Thymus (tissue), 11 donors: Measurements from ENCODE around the gene CELF4. TPM values are rescaled to one million over a fixed set of nuclear protein-coding genes. Genes with fewer than 3 reads are reported as not detected.

ENCODE experiments used
- DNase-seq, 9 donors: peaks; one replicate each; pipeline ENCODE4 v3.0.0-alpha.2; 2013; ENCODE audit warnings: low spot score in 9 of 9, low read depth in 6 of 9, missing footprints in 1 of 9
- H3K27ac ChIP-seq, 2 donors: one replicate each; pipeline ENCODE4 v1.5.1; 2013; ENCODE audit warnings: control low read depth in 1 of 2, low read depth in 1 of 2, low read length in 1 of 2, mild to moderate bottlenecking in 1 of 2, moderate library complexity in 1 of 2
- H3K27me3 ChIP-seq, 2 donors: one replicate each; pipeline ENCODE4 v1.5.1; 2013; ENCODE audit warnings: low read length in 1 of 2; ENCODE audit not compliant: control insufficient read depth in 2 of 2, insufficient read depth in 1 of 2
- H3K36me3 ChIP-seq, 2 donors: one replicate each; pipeline ENCODE4 v1.5.1; 2013; ENCODE audit warnings: low read length in 1 of 2, mild to moderate bottlenecking in 1 of 2, moderate library complexity in 1 of 2; ENCODE audit not compliant: control insufficient read depth in 2 of 2, insufficient read depth in 2 of 2
- H3K4me1 ChIP-seq, 2 donors: one replicate each; pipeline ENCODE4 v1.5.1; 2013; ENCODE audit warnings: low read length in 2 of 2; ENCODE audit not compliant: control insufficient read depth in 2 of 2, insufficient read depth in 2 of 2
- H3K4me3 ChIP-seq, 2 donors: one replicate each; pipeline ENCODE4 v1.5.1; 2013; ENCODE audit warnings: low read length in 2 of 2, control low read depth in 1 of 2, mild to moderate bottlenecking in 1 of 2
- H3K9me3 ChIP-seq, 2 donors: one replicate each; pipeline ENCODE4 v1.5.1; 2013; ENCODE audit warnings: low read length in 1 of 2, mild to moderate bottlenecking in 1 of 2; ENCODE audit not compliant: control insufficient read depth in 2 of 2, insufficient read depth in 1 of 2
- WGBS: extraction: QIAGEN DNeasy Blood & Tissue Kit; methylation state at CpG from one replicate; pipeline ENCODE4 v1.1.7; 2013; 5-methylcytosine and 5-hydroxymethylcytosine counted together
- polyA plus RNA-seq: library from polyadenylated mRNA; stranded (reverse); fragments of 200-250 nt; gene quantifications from one replicate; pipeline ENCODE4 v1.2.3, GENCODE V29; 2013
- total RNA-seq: library from RNA; stranded (reverse); fragments of 120-200 nt; gene quantifications from one replicate; pipeline ENCODE4 v1.2.4, GENCODE V29; 2013
- donor health status: healthy.

The CELF4 gene
- total and polyA plus RNA-seq, 2 donors: 0.05 to 0.39 TPM

- DNase-seq: no peak
- Histone ChIP-seq H3K9me3 (no peaks in the 10 kb centered on the region), H3K36me3 (no peaks in the 10 kb centered on the region), H3K27ac (no peak overlapping the region), H3K27me3 (no peaks in the 10 kb centered on the region), H3K4me3 (no peak overlapping the region), H3K4me1 (peaks cover 0 to 7% of the 10 kb centered on the region in 2 donors)
- WGBS: 94% methylated on average over 8 of the region's 8 CpGs
These were observed 155.7 kb downstream of the CELF4 start for GRCh38 chr18:37409878-37410277.

DNA sequence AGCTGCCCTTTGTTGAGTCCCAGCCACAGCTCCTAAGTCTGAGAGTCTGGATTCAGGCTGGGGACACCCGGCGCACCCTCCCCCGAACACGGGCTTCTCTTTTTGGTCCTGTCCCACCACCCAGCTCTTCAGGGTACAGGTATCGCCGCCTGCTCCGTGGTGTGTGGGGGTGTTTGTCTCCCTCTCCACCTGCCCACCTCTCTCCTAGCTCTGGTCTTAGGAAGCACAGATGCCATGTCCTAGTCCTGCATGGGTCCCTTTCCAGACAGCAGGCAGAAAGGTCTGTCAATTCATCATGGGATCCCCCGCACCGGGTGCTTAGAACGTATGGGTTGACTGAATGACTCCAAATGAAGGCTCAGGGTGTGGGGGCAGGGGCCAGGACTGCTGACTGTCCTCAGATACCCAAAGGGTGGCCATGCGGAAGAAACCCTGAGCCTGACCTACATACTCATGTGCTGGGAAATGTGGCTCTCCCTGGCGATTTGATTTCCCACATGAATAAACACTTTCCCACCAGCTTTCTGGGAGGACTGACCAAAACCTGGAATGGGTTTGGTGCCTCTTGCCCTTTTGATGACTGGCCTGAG, 156.8 kb downstream of the CELF4 start:
- peaks cover 0 to 7% of the 10 kb centered on the region in 2 donors for H3K4me1 ChIP-seq
- WGBS: 96% methylated on average over 12 of the region's 12 CpGs

DNA sequence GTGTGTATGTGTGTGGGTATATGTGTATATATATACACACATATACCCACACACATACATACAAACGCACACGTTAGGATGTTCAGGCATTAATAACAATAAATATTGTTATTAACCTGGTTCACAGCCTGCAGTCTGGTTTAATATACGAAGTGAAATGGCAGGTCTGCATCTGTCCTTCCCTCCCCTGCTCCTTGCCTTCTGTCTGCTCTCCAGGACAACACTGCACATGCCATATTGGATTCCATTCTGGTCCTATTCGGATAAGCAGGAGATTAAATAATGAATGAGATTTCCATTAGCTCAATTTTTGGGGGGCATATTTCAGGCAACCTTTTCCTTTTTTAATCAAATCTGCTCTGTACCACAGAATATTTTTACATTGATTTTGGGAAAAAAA, 158.0 kb downstream of the CELF4 start:
- no peaks in the 10 kb centered on the region for H3K36me3 ChIP-seq
- no peak overlapping the region for H3K27ac ChIP-seq
- H3K4me1 ChIP-seq: peaks cover 0 to 11% of the 10 kb centered on the region in 2 donors
- no peaks in the 10 kb centered on the region for H3K9me3 ChIP-seq
- no peaks in the 10 kb centered on the region for H3K27me3 ChIP-seq
- no peak for DNase-seq
- 78% methylated on average over 4 of the region's 4 CpGs for WGBS
- H3K4me3 ChIP-seq: no peak overlapping the region

More for the DNA sequence above, 156.8 kb downstream of the CELF4 start:
- Histone ChIP-seq H3K27ac (no peak overlapping the region), H3K9me3 (no peaks in the 10 kb centered on the region), H3K27me3 (no peaks in the 10 kb centered on the region), H3K4me3 (no peak overlapping the region), H3K36me3 (no peaks in the 10 kb centered on the region)
- no peak for DNase-seq

DNA sequence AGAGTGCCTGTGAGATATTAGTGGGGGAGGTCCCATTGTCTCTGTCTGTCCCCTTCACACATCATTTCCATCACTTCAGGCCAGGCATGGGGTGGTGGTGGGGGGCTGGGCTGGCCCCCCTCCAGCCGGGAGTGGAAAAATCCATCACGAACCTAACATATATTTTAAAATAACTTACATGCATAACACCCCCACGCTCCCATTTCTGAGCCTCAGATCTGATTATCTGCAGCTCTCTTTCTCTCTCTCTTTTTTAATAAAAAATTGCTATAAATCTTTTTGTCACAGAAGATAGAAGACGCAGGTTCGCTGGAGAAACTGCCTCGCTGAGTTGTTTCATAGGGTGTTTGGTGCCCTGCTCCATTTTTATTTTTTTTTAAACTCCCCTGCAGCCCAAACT, 159.8 kb downstream of the CELF4 start:
- Histone ChIP-seq H3K36me3 (no peaks in the 10 kb centered on the region), H3K4me1 (peaks cover 0 to 11% of the 10 kb centered on the region in 2 donors), H3K4me3 (no peak overlapping the region), H3K9me3 (no peaks in the 10 kb centered on the region), H3K27me3 (no peaks in the 10 kb centered on the region), H3K27ac (no peak overlapping the region)
- 98% methylated on average over 6 of the region's 6 CpGs for WGBS
- DNase-seq: no peak

GRCh38 chr18:37405229-37405628, 160.4 kb downstream of the CELF4 start:
- no peaks in the 10 kb centered on the region for H3K9me3 ChIP-seq
- peak in 1 of 9 donors; percentile 29 for DNase-seq
- H3K4me1 ChIP-seq: peaks cover 0 to 11% of the 10 kb centered on the region in 2 donors
- no peaks in the 10 kb centered on the region for H3K27me3 ChIP-seq
- no peak overlapping the region for H3K27ac ChIP-seq
- 20% methylated on average over 4 of the region's 4 CpGs for WGBS
- no peaks in the 10 kb centered on the region for H3K36me3 ChIP-seq
- no peak overlapping the region for H3K4me3 ChIP-seq

GRCh38 chr18:37403788-37404187, 161.8 kb downstream of the CELF4 start:
- H3K9me3 ChIP-seq: no peaks in the 10 kb centered on the region
- peaks cover 0 to 11% of the 10 kb centered on the region in 2 donors for H3K4me1 ChIP-seq
- no peak overlapping the region for H3K4me3 ChIP-seq
- 97% methylated on average over 3 of the region's 3 CpGs for WGBS
- no peak for DNase-seq
- H3K27ac ChIP-seq: no peak overlapping the region
- H3K27me3 ChIP-seq: no peaks in the 10 kb centered on the region
- no peaks in the 10 kb centered on the region for H3K36me3 ChIP-seq

GRCh38 chr18:37403100-37403781, 162.4 kb downstream of the CELF4 start:
- Histone ChIP-seq H3K27ac (no peak overlapping the region), H3K4me1 (peaks cover 0 to 11% of the 10 kb centered on the region in 2 donors), H3K4me3 (no peak overlapping the region), H3K36me3 (no peaks in the 10 kb centered on the region), H3K27me3 (no peaks in the 10 kb centered on the region), H3K9me3 (no peaks in the 10 kb centered on the region)
- WGBS: 86% methylated on average over 20 of the region's 20 CpGs
- DNase-seq: no peak

DNA sequence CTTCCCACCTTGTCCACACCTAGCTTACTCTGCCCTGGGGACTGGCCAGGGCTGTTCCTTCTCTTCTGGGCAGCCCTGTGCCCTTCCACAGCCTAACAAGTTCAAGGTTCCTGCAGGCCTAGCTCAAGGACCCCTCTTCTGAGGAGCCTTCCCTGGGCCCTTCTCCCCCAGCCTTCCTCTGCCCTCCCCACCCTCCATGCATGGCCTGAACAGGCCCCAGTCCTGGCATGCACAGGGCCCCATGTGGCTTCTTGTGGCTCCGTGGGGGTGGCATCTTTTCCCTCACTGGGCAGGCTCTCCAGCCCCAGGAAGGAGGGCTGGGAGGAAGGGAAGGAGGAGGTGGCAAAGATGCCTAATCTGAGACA, 162.9 kb downstream of the CELF4 start:
- H3K9me3 ChIP-seq: no peaks in the 10 kb centered on the region
- no peak overlapping the region for H3K4me3 ChIP-seq
- H3K4me1 ChIP-seq: peaks cover 0 to 11% of the 10 kb centered on the region in 2 donors
- 46% methylated on average over 1 of the region's 1 CpG for WGBS
- H3K27ac ChIP-seq: no peak overlapping the region
- no peak for DNase-seq
- H3K36me3 ChIP-seq: no peaks in the 10 kb centered on the region
- no peaks in the 10 kb centered on the region for H3K27me3 ChIP-seq

DNA sequence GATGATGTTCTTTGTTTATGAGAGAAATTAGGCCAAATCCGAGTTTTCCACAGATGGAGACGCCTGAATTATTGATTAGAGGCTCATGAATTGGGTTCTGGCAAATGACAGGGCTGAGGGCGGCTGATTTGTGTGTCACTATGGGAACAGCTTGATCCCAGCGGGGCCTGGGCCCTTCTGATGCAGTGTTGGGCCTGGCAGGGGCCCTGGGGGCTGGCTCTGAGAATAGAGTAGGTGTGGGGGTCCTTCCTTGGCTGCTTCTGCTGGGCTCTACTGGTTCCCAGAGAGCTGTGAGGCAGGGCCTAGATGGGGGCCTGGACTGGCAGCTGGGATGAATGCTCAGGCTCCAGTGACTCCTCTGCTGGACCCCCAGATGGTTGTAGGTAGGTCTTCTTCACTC, 164.8 kb downstream of the CELF4 start:
- H3K4me1 ChIP-seq: peaks cover 0 to 11% of the 10 kb centered on the region in 2 donors
- H3K27ac ChIP-seq: no peak overlapping the region
- 91% methylated on average over 4 of the region's 4 CpGs for WGBS
- no peak for DNase-seq
- no peak overlapping the region for H3K4me3 ChIP-seq
- H3K27me3 ChIP-seq: peaks cover 0 to 3% of the 10 kb centered on the region in 2 donors
- no peaks in the 10 kb centered on the region for H3K9me3 ChIP-seq
- no peaks in the 10 kb centered on the region for H3K36me3 ChIP-seq
